ENCODE measurements around the gene PLBD1.

PLBD1 gene

DNA sequence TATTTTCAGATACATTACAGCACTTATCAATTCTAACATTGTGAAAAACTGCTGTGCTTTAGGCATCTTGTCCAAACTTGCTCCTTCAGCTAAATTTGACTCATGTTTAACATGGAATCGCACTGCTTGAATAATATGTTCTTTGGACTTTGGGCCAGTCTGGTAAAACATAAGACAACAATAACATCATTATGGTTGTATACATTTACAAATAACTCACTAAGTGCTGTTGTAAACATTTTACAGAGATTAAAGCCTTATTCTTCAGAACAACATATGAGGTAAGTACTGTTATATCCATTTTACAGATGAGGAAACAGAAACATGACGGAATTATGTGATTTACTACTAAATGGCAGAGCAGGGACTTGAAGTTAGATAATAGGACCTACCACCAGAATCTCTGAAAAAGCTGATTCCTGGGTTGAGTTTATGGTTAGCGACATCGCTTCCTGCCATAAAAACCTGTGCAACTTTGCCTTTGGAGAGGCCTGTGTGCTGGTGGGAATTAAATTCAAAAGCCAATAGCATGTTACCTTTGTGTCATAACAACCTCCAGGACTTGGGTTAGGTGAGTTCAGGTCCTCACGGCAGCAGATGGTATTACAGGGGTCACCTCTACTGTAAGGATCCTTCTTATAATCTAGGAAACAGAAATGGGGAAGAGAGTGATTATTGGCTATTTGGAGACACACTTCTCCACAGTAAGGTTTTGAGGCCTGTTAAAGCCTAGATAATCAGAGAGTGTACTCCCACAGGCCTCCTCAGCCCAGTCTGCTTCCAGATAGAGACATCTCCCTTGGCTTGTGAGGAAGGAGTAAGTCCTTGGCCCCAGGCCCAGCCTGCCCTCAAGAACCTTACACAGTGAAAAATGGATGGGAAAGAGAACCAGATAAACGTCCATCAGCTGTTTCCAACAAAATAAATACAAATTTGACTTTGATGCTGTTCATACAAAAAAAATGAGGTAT is 61.8 kb downstream of the PLBD1 start:
- peak; percentile 64 for DNase-seq (ENCODE audit: low read depth)

- no peak for DNase-seq (ENCODE audit: low read depth)
Observed at GRCh38 chr12:14495326-14495725, 72.4 kb downstream of the PLBD1 start.

DNA sequence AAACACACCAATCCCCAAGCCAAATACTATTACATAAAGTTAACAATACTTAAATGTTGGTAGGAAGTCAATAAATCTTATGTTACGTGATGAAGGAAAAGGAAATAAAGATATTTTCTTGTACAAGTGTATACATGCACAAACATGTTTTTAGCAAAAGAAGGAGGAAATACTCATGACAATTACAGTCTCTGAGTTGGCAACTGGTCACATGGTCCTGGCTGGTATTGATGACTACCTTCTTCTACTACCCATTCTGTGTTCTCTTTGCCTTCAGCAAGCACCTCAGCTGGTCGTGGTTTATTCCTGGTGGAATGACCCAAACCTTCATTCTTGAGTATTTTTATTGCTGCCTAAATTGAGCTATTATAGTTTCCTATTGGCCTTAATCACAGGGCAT is 84.8 kb downstream of the PLBD1 start:
- DNase-seq (ENCODE audit: low read depth), result no peak

GRCh38 chr12:14482361-14482760 is 85.3 kb downstream of the PLBD1 start:
- DNase-seq (ENCODE audit: low read depth), result no peak

- no peak for DNase-seq (ENCODE audit: low read depth)
Observed at GRCh38 chr12:14481201-14481600, 86.5 kb downstream of the PLBD1 start.

DNA sequence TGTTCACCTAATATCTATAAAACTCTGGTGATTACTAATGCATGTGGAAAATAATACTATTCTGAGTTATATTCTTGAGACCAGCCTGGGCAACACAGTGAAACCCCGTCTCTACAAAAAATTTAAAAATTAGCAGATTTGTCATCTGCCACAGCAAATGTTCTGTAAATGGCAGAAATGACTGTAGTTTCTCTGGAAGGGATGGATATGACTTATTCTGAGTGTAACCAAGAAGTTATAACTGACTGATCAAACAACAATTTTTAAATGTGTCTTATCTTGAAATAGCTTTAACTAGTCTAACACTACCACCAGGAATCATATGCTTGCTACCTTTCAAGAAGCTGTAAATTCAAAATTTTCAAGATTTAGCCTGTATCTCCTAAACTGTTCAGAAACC is 88.7 kb downstream of the PLBD1 start:
- DNase-seq (ENCODE audit: low read depth), result no peak

- peak; percentile 50 for DNase-seq (ENCODE audit: low read depth)
Observed at GRCh38 chr12:14473707-14474287, 93.9 kb downstream of the PLBD1 start.

- DNase-seq (ENCODE audit: low read depth), result no peak
Observed at GRCh38 chr12:14471497-14471896, 96.2 kb downstream of the PLBD1 start.

- no peak for DNase-seq (ENCODE audit: low read depth)
Observed at GRCh38 chr12:14460212-14460841, 107.4 kb downstream of the PLBD1 start.

DNA sequence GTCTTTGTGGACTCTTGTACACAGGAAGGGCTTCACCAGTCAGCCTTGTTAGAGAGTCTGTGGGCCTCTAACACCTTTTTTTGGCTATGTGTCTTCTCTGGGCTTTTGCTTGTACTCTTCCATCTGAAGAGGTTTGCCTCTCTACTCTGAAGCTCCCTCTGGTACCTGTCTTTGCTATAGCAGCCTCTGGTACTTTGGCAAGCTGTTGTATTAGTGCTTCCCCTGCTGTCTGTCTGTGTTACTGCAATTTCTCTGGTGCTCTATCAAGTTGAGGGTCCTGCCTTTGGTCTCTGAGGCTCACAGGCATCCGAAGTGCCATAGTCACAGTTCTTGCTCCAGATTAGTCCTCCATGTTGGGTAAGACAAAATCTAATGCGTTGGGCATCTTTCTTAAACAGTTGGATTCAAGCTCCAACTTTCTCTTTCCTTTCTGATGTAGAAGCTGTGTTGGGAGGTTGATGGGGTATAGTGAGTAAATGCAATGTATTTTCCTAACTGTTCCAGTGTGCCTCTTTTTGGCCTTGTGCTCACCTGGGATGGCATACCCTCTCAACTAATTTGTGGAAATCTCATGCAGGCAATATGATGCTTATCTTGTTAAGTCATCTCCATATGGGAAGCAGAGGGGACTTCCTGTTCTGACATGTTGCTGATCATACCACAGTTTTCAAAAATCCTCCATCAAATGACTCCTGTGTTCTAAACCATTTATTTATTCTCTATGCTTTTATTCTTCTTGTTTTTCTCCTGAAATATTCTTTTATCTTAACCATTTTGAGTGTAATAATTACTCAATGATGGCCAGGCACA is 113.4 kb downstream of the PLBD1 start:
- DNase-seq (ENCODE audit: low read depth), result peak; percentile 64

Measured in amniotic epithelial cell (primary cell).